DOHH2 (cell line): ENCODE measurements around the gene MTMR10.

ENCODE experiments used
- CTCF ChIP-seq: fragments of 200-600 bp; sonication (generic); IDR thresholded peaks from one replicate; pipeline ENCODE4 v1.5.1; 2014; ENCODE audit warnings: antibody characterized with exemption, mild to moderate bottlenecking, low read depth, low read length; ENCODE audit not compliant: poor library complexity, severe bottlenecking
- EZH2phosphoT487 ChIP-seq: fragments of 200-600 bp; sonication (generic); IDR thresholded peaks from 2 replicates; pipeline ENCODE4 v1.6.1; 2017; ENCODE audit warnings: borderline replicate concordance, mild to moderate bottlenecking, antibody characterized with exemption, low read length, moderate library complexity, mixed read lengths

- TF ChIP-seq CTCF (no peak), EZH2phosphoT487 (no peak)
Observed at GRCh38 chr15:30984542-30984941, 6.9 kb downstream of the MTMR10 start.
